Measurements from ENCODE around the gene DOCK10. TPM values are rescaled to one million over a fixed set of nuclear protein-coding genes. Genes with fewer than 3 reads are reported as not detected.

Gene DOCK10
- total and polyA plus RNA-seq, 2 donors (not counting 3 experiments of a cell fraction or from before 2014, with no cell fraction given) = 5.8 to 23.0 TPM

GRCh38 chr2:225090746-225091145 is 48.5 kb upstream of the DOCK10 start:
- H3K9me1 ChIP-seq (replicated peaks; ENCODE audit: control insufficient read depth, extremely low read depth, insufficient read depth, low read length) = no peaks in the 10 kb centered on the region
- ChIA-PET CTCF (no interaction called here), POLR2A (no interaction called here)
- no peak overlapping the region for H3K27ac ChIP-seq (ENCODE audit: insufficient read depth, low read depth, low read length)
- no peak for TF ChIP-seq POLR2AphosphoS5 (IDR thresholded peaks at IDR 0.05; ENCODE audit: insufficient read depth, low read depth, low read length)
- TF ChIP-seq MYC (IDR thresholded peaks at IDR 0.05; ENCODE audit: low read depth, low read length) = no peak
- no peak for TF ChIP-seq FOS (IDR thresholded peaks at IDR 0.05; ENCODE audit: borderline replicate concordance, insufficient read depth, low read length)
- TF ChIP-seq GATA2 (IDR thresholded peaks at IDR 0.05; ENCODE audit: insufficient read depth, insufficient read length, low read depth, low read length) = no peak
- TF ChIP-seq, protein P1, sequence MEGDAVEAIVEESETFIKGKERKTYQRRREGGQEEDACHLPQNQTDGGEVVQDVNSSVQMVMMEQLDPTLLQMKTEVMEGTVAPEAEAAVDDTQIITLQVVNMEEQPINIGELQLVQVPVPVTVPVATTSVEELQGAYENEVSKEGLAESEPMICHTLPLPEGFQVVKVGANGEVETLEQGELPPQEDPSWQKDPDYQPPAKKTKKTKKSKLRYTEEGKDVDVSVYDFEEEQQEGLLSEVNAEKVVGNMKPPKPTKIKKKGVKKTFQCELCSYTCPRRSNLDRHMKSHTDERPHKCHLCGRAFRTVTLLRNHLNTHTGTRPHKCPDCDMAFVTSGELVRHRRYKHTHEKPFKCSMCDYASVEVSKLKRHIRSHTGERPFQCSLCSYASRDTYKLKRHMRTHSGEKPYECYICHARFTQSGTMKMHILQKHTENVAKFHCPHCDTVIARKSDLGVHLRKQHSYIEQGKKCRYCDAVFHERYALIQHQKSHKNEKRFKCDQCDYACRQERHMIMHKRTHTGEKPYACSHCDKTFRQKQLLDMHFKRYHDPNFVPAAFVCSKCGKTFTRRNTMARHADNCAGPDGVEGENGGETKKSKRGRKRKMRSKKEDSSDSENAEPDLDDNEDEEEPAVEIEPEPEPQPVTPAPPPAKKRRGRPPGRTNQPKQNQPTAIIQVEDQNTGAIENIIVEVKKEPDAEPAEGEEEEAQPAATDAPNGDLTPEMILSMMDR (IDR thresholded peaks at IDR 0.05; ENCODE audit: extremely low read depth in 1 of 2, insufficient read depth in 1 of 2, low read depth in 1 of 2, low read length in 2 of 2) = no peak
- no peak for TF ChIP-seq POLR2A (IDR thresholded peaks at IDR 0.05; ENCODE audit: low read depth, low read length)
- FAIRE-seq = no peak
- dilution Hi-C loops (cut with MboI; ENCODE audit: extremely low pct_ligation_motif_present, low sequenced_read_pairs) (no loop called here), intact Hi-C loops (cut with micrococcal nuclease) (loop anchor here (2.0 kb wide), 1 partner anchor 32 kb away; no protein-coding TSS in a partner anchor)
- no peaks in the 10 kb centered on the region for H3K36me3 ChIP-seq (ENCODE audit: control insufficient read depth in 2 of 2, extremely low read depth in 1 of 2, insufficient read depth in 2 of 2, low read length in 2 of 2)
- peaks cover 0 to 2% of the 10 kb centered on the region in 2 experiments for H3K27me3 ChIP-seq (ENCODE audit: control insufficient read depth in 2 of 2, insufficient read depth in 2 of 2, low read length in 2 of 2)
- no TSS peak for BruUV-seq (replicated peaks)
- H3K4me1 ChIP-seq (ENCODE audit: control insufficient read depth, extremely low read depth, insufficient read depth, low read length) = no peaks in the 10 kb centered on the region
- H3K4me3 ChIP-seq (replicated peaks in 1 of 3; ENCODE audit: insufficient read depth in 1 of 3, low read depth in 1 of 3, low read length in 3 of 3) = no peak overlapping the region
- H3K4me2 ChIP-seq (ENCODE audit: insufficient read depth, low read length) = no peak overlapping the region
- H4K20me1 ChIP-seq (replicated peaks; ENCODE audit: control insufficient read depth, extremely low read depth, insufficient read depth, low read length) = no peaks in the 10 kb centered on the region
- no peaks in the 10 kb centered on the region for H3K9me3 ChIP-seq (replicated peaks; ENCODE audit: control insufficient read depth, insufficient read depth, low read length)
- H3K9ac ChIP-seq (replicated peaks; ENCODE audit: extremely low read depth, insufficient read depth, low read length) = no peak overlapping the region
- DNase-seq (ENCODE audit: low read depth, low spot score) = no peak
- H2AFZ ChIP-seq (ENCODE audit: low read depth, low read length) = no peak overlapping the region
- H3K79me2 ChIP-seq (ENCODE audit: control insufficient read depth, insufficient read depth, low read length) = no peaks in the 10 kb centered on the region

GRCh38 chr2:225086915-225087314 is 44.6 kb upstream of the DOCK10 start:
- no TSS peak for BruUV-seq (replicated peaks)
- Histone ChIP-seq H3K9me1 (replicated peaks; ENCODE audit: control insufficient read depth, extremely low read depth, insufficient read depth, low read length) (no peaks in the 10 kb centered on the region), H4K20me1 (replicated peaks; ENCODE audit: control insufficient read depth, extremely low read depth, insufficient read depth, low read length) (no peaks in the 10 kb centered on the region), H3K4me3 (replicated peaks in 1 of 3; ENCODE audit: insufficient read depth in 1 of 3, low read depth in 1 of 3, low read length in 3 of 3) (no peak overlapping the region), H3K36me3 (ENCODE audit: control insufficient read depth in 2 of 2, extremely low read depth in 1 of 2, insufficient read depth in 2 of 2, low read length in 2 of 2) (no peaks in the 10 kb centered on the region), H3K27me3 (ENCODE audit: control insufficient read depth in 2 of 2, insufficient read depth in 2 of 2, low read length in 2 of 2) (peaks cover 0 to 2% of the 10 kb centered on the region in 2 experiments), H3K27ac (ENCODE audit: insufficient read depth, low read depth, low read length) (no peak overlapping the region), H3K9ac (replicated peaks; ENCODE audit: extremely low read depth, insufficient read depth, low read length) (no peak overlapping the region), H3K9me3 (replicated peaks; ENCODE audit: control insufficient read depth, insufficient read depth, low read length) (no peaks in the 10 kb centered on the region), H2AFZ (ENCODE audit: low read depth, low read length) (no peak overlapping the region), H3K79me2 (ENCODE audit: control insufficient read depth, insufficient read depth, low read length) (no peaks in the 10 kb centered on the region), H3K4me2 (ENCODE audit: insufficient read depth, low read length) (no peak overlapping the region), H3K4me1 (ENCODE audit: control insufficient read depth, extremely low read depth, insufficient read depth, low read length) (no peaks in the 10 kb centered on the region)
- dilution Hi-C loops (cut with MboI; ENCODE audit: extremely low pct_ligation_motif_present, low sequenced_read_pairs) (no loop called here), intact Hi-C loops (cut with micrococcal nuclease) (no loop called here)
- FAIRE-seq (no peak), DNase-seq (ENCODE audit: low read depth, low spot score) (no peak)
- ChIA-PET POLR2A (no interaction called here), CTCF (no interaction called here)
- no peak for TF ChIP-seq MAX (IDR thresholded peaks at IDR 0.05; ENCODE audit: insufficient read depth, insufficient read length)
- no peak for TF ChIP-seq FOS (IDR thresholded peaks at IDR 0.05; ENCODE audit: borderline replicate concordance, insufficient read depth, low read length)
- no peak for TF ChIP-seq POLR2A (IDR thresholded peaks at IDR 0.05; ENCODE audit: low read depth, low read length)
- no peak for TF ChIP-seq MYC (IDR thresholded peaks at IDR 0.05; ENCODE audit: low read depth, low read length)
- TF ChIP-seq EZH2 (IDR thresholded peaks at IDR 0.05; ENCODE audit: borderline replicate concordance, low read depth, low read length, severe bottlenecking) = no peak
- no peak for TF ChIP-seq JUN (IDR thresholded peaks at IDR 0.05; ENCODE audit: borderline replicate concordance, insufficient read depth, insufficient read length, low read depth)
- TF ChIP-seq, protein P1 (IDR thresholded peaks at IDR 0.05; ENCODE audit: extremely low read depth in 1 of 2, insufficient read depth in 1 of 2, low read depth in 1 of 2, low read length in 2 of 2) = no peak
